GM23338 (cell line): ENCODE results near the gene TENT5A.

Source experiments
- CREB1 ChIP-seq: fragments of 250-450 bp; sonication (Bioruptor Pico); IDR thresholded peaks from 2 replicates; pipeline ENCODE4 v1.5.0; 2020; ENCODE audit warnings: low read depth, mild to moderate bottlenecking, moderate library complexity
- ETS1 ChIP-seq: IDR thresholded peaks from 2 replicates; pipeline ENCODE4 v1.6.1; 2016; ENCODE audit warnings: antibody characterized with exemption
- EZH2 ChIP-seq: fragments of 200-600 bp; sonication (generic); IDR thresholded peaks from one replicate; pipeline ENCODE4 v1.8.0; 2017; ENCODE audit warnings: antibody characterized with exemption, mild to moderate bottlenecking, low read depth; ENCODE audit not compliant: unreplicated experiment
- EZH2phosphoT487 ChIP-seq: fragments of 200-600 bp; sonication (generic); IDR thresholded peaks from one replicate; pipeline ENCODE4 v1.8.1; 2018; ENCODE audit warnings: antibody characterized with exemption; ENCODE audit not compliant: unreplicated experiment
- JUNB ChIP-seq: IDR thresholded peaks from one replicate; pipeline ENCODE4 v1.6.1; 2016; ENCODE audit warnings: antibody characterized with exemption; ENCODE audit not compliant: unreplicated experiment
- POLR2AphosphoS5 ChIP-seq: IDR thresholded peaks from 2 replicates; pipeline ENCODE4 v1.6.1; 2016; ENCODE audit warnings: antibody characterized with exemption, low read depth
- STAT1 ChIP-seq: IDR thresholded peaks from one replicate; pipeline ENCODE4 v1.6.1; 2016; ENCODE audit warnings: antibody characterized with exemption; ENCODE audit not compliant: unreplicated experiment
- ZNF114 ChIP-seq: fragments of 250-450 bp; sonication (Bioruptor Pico); IDR thresholded peaks from 2 replicates; pipeline ENCODE4 v1.5.0; 2020; ENCODE audit warnings: mild to moderate bottlenecking, moderate library complexity
- ZNF331 ChIP-seq: fragments of 250-450 bp; sonication (Bioruptor Pico); IDR thresholded peaks from 2 replicates; pipeline ENCODE4 v1.5.0; 2020; ENCODE audit warnings: low read depth, mild to moderate bottlenecking, moderate library complexity
- TF ChIP-seq, protein P1 (sequence below), 2 experiments: fragments of 200-600 bp in 1 of 2; sonication (generic) in 1 of 2; conservative IDR thresholded peaks; 2 replicates each; pipeline versions ENCODE4 v1.5.1 to v1.6.1; 2016 to 2017; ENCODE audit warnings: antibody characterized with exemption in 2 of 2, low read depth in 2 of 2, mild to moderate bottlenecking in 2 of 2, moderate library complexity in 1 of 2
- TF ChIP-seq, protein P2 (sequence below): IDR thresholded peaks from one replicate; pipeline ENCODE4 v1.6.1; 2018; ENCODE audit warnings: antibody characterized with exemption; ENCODE audit not compliant: unreplicated experiment
- TF ChIP-seq, protein P3 (sequence below): fragments of 250-450 bp; sonication (Bioruptor Pico); IDR thresholded peaks from 2 replicates; pipeline ENCODE4 v1.5.0; 2020; ENCODE audit warnings: mild to moderate bottlenecking, moderate library complexity

- TF ChIP-seq, protein P1, sequence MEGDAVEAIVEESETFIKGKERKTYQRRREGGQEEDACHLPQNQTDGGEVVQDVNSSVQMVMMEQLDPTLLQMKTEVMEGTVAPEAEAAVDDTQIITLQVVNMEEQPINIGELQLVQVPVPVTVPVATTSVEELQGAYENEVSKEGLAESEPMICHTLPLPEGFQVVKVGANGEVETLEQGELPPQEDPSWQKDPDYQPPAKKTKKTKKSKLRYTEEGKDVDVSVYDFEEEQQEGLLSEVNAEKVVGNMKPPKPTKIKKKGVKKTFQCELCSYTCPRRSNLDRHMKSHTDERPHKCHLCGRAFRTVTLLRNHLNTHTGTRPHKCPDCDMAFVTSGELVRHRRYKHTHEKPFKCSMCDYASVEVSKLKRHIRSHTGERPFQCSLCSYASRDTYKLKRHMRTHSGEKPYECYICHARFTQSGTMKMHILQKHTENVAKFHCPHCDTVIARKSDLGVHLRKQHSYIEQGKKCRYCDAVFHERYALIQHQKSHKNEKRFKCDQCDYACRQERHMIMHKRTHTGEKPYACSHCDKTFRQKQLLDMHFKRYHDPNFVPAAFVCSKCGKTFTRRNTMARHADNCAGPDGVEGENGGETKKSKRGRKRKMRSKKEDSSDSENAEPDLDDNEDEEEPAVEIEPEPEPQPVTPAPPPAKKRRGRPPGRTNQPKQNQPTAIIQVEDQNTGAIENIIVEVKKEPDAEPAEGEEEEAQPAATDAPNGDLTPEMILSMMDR (conservative IDR thresholded peaks at IDR 0.05; ENCODE audit: low read depth in 2 of 2) = no peak
- TF ChIP-seq JUNB (no peak), EZH2 (no peak), EZH2phosphoT487 (no peak), POLR2AphosphoS5 (no peak), CREB1 (no peak), ETS1 (no peak), ZNF331 (CRISPR knock-in tag) (no peak), ZNF114 (no peak), STAT1 (no peak)
- TF ChIP-seq, protein P2, sequence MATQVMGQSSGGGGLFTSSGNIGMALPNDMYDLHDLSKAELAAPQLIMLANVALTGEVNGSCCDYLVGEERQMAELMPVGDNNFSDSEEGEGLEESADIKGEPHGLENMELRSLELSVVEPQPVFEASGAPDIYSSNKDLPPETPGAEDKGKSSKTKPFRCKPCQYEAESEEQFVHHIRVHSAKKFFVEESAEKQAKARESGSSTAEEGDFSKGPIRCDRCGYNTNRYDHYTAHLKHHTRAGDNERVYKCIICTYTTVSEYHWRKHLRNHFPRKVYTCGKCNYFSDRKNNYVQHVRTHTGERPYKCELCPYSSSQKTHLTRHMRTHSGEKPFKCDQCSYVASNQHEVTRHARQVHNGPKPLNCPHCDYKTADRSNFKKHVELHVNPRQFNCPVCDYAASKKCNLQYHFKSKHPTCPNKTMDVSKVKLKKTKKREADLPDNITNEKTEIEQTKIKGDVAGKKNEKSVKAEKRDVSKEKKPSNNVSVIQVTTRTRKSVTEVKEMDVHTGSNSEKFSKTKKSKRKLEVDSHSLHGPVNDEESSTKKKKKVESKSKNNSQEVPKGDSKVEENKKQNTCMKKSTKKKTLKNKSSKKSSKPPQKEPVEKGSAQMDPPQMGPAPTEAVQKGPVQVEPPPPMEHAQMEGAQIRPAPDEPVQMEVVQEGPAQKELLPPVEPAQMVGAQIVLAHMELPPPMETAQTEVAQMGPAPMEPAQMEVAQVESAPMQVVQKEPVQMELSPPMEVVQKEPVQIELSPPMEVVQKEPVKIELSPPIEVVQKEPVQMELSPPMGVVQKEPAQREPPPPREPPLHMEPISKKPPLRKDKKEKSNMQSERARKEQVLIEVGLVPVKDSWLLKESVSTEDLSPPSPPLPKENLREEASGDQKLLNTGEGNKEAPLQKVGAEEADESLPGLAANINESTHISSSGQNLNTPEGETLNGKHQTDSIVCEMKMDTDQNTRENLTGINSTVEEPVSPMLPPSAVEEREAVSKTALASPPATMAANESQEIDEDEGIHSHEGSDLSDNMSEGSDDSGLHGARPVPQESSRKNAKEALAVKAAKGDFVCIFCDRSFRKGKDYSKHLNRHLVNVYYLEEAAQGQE = no peak
- TF ChIP-seq, protein P3, sequence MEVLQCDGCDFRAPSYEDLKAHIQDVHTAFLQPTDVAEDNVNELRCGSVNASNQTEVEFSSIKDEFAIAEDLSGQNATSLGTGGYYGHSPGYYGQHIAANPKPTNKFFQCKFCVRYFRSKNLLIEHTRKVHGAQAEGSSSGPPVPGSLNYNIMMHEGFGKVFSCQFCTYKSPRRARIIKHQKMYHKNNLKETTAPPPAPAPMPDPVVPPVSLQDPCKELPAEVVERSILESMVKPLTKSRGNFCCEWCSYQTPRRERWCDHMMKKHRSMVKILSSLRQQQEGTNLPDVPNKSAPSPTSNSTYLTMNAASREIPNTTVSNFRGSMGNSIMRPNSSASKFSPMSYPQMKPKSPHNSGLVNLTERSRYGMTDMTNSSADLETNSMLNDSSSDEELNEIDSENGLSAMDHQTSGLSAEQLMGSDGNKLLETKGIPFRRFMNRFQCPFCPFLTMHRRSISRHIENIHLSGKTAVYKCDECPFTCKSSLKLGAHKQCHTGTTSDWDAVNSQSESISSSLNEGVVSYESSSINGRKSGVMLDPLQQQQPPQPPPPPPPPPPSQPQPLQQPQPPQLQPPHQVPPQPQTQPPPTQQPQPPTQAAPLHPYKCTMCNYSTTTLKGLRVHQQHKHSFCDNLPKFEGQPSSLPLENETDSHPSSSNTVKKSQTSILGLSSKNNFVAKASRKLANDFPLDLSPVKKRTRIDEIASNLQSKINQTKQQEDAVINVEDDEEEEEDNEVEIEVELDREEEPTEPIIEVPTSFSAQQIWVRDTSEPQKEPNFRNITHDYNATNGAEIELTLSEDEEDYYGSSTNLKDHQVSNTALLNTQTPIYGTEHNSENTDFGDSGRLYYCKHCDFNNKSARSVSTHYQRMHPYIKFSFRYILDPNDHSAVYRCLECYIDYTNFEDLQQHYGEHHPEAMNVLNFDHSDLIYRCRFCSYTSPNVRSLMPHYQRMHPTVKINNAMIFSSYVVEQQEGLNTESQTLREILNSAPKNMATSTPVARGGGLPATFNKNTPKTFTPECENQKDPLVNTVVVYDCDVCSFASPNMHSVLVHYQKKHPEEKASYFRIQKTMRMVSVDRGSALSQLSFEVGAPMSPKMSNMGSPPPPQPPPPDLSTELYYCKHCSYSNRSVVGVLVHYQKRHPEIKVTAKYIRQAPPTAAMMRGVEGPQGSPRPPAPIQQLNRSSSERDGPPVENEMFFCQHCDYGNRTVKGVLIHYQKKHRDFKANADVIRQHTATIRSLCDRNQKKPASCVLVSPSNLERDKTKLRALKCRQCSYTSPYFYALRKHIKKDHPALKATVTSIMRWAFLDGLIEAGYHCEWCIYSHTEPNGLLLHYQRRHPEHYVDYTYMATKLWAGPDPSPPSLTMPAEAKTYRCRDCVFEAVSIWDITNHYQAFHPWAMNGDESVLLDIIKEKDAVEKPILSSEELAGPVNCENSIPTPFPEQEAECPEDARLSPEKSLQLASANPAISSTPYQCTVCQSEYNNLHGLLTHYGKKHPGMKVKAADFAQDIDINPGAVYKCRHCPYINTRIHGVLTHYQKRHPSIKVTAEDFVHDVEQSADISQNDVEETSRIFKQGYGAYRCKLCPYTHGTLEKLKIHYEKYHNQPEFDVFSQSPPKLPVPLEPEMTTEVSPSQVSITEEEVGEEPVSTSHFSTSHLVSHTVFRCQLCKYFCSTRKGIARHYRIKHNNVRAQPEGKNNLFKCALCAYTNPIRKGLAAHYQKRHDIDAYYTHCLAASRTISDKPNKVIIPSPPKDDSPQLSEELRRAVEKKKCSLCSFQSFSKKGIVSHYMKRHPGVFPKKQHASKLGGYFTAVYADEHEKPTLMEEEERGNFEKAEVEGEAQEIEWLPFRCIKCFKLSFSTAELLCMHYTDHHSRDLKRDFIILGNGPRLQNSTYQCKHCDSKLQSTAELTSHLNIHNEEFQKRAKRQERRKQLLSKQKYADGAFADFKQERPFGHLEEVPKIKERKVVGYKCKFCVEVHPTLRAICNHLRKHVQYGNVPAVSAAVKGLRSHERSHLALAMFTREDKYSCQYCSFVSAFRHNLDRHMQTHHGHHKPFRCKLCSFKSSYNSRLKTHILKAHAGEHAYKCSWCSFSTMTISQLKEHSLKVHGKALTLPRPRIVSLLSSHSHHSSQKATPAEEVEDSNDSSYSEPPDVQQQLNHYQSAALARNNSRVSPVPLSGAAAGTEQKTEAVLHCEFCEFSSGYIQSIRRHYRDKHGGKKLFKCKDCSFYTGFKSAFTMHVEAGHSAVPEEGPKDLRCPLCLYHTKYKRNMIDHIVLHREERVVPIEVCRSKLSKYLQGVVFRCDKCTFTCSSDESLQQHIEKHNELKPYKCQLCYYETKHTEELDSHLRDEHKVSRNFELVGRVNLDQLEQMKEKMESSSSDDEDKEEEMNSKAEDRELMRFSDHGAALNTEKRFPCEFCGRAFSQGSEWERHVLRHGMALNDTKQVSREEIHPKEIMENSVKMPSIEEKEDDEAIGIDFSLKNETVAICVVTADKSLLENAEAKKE = no peak
These were observed 48.2 kb upstream of the TENT5A start for GRCh38 chr6:81800666-81801065.
